ENCODE measurements around the gene ZCCHC3.
"Not testable (repeated sequence)": the region's sequence is repeated elsewhere in the genome, so short reads cannot be mapped to it uniquely, and the experiment has no call there.

The ZCCHC3 gene, protein sequence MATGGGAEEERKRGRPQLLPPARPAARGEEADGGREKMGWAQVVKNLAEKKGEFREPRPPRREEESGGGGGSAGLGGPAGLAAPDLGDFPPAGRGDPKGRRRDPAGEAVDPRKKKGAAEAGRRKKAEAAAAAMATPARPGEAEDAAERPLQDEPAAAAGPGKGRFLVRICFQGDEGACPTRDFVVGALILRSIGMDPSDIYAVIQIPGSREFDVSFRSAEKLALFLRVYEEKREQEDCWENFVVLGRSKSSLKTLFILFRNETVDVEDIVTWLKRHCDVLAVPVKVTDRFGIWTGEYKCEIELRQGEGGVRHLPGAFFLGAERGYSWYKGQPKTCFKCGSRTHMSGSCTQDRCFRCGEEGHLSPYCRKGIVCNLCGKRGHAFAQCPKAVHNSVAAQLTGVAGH

DNA sequence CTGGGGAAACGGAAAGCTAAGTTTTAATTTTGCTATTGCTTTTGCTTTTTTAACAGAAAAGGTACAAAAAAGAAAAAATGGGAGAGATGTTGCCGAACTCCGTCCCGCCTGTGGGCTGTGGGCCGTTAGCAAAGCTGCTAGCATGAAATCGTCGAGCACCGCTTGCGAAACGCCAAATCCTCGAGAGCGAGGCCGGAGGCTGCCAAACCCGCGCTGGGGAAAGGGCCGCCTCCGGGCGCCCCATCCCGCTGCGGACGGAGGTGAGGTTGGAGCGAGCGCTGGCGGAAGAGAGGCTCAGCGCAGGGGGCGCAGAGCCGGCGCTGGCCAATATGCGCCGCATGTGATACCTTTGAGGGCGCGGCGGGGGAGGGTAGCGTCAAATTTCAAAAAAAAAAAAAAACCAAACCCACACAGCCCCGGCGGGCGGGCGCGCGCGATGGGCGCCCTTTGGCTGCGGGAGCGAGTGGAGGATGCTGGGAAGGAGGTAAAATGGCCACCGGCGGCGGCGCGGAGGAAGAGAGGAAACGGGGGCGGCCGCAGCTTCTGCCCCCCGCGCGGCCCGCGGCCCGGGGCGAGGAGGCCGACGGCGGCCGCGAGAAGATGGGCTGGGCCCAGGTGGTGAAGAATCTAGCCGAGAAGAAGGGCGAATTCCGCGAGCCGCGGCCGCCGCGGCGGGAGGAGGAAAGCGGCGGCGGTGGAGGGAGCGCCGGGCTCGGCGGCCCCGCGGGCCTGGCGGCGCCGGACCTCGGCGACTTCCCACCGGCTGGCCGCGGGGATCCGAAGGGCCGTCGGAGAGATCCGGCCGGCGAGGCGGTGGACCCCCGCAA, at the start of gene ZCCHC3:
Gene ZCCHC3, plus strand, starts transcription at position 473 of the 827 bp plus-strand sequence. Its CDS starts 17 bp downstream, at position 490.
- DNase-seq: peak; percentile 92 to 93

DNA sequence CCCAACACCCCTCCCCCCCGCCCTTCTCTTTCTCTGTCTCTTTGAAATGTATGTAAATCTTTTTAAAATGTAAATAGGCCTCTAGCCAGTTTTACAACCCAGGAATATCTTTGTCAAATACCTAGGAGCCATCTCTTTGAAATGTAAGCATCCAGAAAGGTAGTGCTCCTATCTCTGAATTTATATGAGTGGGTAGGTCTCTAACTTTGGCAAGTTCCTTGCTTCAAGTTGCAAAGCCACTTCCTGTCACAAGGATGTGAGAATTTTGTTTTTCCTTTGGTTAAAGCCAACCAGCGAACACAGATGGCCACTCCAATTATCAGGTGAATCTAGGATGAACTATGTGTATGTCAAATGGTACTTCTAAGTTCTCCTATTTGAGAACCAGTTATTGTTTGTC, 46.0 kb upstream of the ZCCHC3 start:
- DNase-seq: no peak

DNA sequence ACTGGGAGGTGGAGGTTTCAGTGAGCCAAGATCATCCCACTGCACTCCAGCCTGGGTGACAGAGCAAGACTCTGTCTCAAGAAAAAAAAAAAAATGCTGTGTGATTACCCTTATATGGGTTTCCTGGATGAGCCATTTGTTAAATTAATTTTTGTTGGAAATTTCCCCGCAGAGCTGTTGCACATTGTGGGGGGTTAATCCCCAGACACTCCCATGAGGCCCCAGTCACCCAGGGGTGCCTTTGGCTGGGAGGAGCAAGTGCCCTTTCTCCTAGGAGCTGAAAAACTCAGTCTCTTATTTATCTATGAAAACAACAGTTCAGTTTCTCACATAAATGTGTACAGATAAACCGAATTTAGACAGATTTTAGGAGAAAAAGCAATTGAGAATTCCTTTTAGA, 44.6 kb upstream of the ZCCHC3 start:
- DNase-seq: no peak

DNA sequence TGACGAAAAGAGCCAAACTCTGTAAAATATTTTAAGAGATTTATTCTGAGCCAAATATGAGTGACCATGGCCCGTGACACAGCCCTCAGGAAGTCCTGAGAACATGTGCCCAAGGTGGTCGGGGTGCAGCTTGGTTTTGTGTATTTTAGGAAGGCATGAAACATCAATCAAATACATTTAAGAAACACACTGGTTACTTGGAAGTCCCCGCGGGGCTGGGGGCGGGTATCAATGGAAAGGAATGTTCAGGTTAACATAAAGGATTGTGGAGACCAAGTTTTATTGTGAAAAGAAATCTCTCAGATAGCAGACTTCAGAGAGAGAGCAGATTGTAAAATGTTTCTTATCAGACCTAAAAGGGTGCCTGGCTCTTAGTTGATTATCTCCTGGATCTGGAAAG, 43.9 kb upstream of the ZCCHC3 start:
- DNase-seq: not testable (repeated sequence)

DNA sequence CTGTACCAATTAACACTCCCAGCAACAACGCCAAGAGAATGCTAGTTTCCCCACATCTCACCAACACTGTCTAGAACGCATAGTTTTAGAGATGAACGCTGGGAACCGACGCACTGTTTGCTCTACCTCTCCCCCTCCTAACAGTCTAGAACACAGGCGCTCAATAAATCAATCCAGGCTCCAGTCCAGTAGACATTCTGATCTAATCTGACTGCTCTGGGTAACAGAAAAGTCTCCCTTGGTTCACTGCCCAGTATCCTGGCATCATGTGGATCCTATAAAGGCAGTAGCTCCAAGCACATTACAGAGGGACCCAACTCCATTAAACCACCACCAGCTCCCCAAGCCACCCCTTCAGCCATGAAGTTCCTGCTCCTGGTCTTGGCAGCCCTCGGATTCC, 40.0 kb upstream of the ZCCHC3 start, which contains the start of gene DEFB132:
Gene DEFB132, plus strand, starts transcription at position 306 of the 400 bp plus-strand sequence. Its CDS starts 55 bp downstream, at position 361.
- no peak for DNase-seq

DNA sequence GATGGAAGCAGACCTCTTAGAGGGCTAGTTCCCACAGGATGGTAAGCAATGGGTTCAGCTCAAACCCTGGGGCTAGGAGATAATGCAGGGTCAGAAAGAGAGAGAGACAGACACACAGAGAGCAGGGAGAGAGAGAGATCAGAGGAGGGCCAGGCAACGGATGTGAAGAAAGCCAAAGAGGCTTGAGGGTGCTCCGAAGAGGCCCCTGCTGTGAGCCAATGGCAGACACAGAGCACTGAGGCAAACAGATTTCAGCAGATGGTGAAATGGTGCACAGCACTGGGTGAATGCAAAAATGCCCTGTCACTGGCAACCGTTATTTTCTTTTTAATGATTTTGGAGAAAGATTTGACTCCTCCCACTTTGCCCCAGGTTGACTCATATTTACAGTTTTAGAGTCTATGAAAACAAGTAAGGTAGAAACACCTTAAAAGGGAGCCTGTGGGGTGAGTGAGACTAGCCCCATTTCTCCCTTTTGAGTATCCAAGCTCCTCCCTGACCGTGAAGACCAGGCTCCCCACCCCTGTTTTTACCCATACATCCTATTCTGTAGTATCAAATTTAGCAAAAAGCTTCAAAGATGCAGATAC, 39.0 kb upstream of the ZCCHC3 start:
- DNase-seq: no peak

DNA sequence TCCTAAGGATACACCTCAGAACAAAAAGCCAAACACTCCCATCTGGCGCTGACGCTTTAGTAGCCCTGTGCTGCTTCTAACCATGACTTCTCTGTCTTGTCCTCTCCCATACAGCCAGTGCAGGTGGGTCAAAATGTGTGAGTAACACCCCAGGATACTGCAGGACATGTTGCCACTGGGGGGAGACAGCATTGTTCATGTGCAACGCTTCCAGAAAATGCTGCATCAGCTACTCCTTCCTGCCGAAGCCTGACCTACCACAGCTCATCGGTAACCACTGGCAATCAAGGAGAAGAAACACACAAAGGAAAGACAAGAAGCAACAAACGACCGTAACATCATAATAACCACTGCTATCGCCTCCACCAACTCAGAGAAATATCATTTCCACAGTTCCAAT, 38.4 kb upstream of the ZCCHC3 start:
- peak in 1 of 2 experiments; percentile 48 for DNase-seq

DNA sequence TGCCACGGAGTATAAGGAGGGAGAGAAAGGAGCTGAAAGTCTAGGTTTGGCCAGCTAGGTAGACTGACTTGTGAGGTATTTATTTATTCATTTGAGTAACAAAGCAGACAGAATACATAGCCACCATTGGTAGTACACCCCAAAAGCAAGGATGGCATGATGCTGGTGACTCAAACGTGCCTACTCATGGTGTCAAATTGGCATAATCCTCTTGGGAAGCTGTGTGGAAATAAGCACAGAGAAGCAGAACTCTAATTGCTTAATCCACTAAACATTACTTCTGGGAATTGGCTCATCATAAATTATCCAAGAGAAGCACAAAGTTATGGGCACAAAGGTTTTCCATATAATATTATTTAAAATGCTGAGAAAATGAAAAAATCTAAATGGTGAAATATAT, 37.4 kb upstream of the ZCCHC3 start:
- no peak for DNase-seq

DNA sequence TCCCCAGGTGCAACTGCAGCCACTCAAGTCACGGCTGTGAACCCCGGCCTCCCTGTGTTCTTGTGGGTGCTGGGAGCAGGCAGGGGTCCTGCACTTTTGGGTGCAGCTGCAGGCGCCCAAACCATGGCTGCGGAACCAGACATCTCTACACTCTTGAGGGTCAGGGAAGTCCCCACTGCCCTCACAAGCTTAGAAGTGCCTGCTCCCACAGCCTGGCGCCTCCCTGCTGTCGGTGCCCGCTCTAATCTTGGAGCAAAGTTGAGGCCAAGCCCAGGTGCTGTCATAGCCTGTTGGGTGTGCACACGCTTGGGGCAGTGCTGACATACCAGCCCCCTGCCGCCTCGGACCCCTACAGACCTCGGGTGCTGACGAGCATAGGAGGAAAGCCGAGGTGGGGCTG, 33.7 kb upstream of the ZCCHC3 start:
- no peak for DNase-seq

DNA sequence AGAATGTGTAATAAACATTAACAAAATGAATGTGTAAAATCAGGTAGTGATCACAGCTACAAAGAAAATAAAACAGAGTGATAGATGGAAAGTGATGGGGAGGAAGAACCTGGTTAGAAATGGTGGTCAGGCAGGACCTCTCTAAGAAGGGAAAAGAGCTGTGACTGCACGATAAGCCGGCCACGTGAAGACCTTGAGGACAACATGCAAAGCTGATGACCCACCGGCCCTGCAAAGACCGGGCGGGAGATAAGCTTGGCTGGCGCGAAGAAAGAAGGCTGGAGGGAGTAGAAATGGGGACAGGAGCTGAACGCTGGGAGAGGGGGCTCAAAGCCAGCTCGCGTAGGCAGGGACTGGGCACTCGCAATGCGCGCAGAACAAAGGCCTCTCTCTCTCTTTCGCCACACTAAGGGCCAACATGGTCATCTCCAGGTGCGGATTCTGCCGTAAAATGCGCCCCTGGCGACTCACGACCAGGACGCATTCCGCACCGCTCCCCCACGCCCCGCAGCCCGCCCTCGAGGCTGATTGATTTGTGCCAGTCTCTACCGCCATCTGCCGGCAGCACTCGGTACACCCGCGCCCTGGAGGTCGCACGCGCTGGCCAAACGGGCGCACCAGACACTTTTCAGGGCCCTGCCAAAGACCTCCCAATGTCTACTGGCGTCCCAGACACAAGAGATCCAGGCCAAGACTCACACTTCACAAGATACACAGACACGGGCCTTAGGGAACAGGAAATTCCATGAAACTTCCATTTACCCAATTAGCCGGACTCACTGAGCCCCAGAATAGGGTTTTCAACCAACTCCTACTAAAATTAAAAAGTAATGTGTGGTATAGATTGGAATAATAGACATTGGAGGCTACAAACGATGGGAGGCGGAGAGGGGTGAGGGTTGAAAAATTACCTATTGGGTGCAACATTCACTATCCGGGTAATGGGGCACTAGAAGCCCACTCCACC, 30.5 kb upstream of the ZCCHC3 start:
- peak; percentile 93 to 97 for DNase-seq

DNA sequence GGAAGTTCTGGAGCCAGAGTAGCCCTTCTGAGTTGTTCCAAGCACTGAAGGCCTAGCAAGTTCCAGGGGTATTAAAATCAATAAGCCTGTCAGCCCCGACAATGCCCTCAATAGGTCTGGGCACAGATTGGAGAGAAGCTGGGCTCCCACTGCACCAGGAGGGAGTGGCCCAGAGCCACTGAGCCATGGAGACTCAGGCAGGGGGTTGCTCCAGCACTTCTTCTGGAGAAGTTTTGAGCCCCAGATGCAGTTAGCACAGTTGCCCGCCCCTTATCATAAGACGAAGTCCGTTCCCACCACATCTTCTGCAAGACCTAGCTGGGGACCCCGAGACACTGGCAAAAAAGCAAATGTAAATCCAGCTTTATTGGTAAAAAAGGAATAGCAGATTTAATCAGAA, 26.9 kb upstream of the ZCCHC3 start:
- DNase-seq: no peak

DNA sequence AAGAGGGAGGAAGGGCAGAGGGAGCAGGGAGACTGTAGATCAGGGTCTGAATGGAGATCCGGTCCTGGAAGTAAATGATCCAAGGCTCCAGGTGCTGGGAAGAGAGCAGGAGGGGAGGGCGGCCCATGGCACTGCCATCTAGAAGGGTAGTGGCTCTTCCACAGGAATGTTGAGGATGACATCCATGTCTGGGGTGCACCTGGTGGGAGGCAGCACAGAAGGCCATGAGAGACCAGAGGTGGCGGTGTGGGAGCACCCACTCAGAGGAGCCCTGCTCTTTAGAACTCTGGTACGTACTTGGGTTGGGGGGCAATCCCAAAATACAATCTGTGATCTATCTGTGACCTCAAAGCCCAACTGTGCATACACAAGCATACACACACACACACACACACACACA, 26.3 kb upstream of the ZCCHC3 start:
- no peak for DNase-seq

DNA sequence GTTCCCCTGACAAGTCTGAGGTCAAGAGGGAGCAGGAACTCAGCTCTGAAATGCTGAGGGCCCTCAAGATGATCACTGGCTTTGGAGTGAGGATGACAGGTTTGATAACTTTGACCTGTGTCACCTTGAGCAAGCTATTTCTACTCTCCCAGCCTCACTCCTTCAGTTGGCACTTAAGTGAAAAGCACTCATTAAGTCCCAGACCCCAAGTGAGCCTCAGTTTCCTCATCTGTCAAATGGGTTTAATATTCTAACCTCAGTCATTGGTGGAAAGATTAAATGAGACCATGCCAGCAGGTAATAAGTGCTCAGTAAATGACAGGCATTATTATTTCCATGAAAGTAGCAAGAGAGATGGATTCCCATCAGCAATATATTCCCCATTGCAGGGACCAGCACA, 25.8 kb upstream of the ZCCHC3 start:
- no peak for DNase-seq

DNA sequence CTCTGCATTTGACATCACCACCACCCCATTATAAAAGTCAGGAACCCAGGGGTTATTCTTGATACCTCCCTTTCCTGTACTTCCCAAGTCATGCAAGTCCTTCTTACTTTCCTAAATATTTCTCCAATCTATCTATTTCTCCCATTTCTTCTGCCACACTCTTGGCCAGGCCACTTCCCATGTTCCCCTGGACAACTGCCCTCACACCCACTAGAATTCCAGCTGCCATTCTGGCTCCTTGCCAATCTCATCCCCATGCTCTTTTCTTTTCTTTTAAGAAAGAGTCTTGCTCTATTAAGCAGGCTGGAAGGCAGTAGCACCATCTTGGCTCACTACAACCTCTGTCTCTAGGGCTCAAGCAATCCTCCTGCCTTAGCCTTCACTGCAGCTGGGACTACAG, 24.7 kb upstream of the ZCCHC3 start:
- no peak for DNase-seq

DNA sequence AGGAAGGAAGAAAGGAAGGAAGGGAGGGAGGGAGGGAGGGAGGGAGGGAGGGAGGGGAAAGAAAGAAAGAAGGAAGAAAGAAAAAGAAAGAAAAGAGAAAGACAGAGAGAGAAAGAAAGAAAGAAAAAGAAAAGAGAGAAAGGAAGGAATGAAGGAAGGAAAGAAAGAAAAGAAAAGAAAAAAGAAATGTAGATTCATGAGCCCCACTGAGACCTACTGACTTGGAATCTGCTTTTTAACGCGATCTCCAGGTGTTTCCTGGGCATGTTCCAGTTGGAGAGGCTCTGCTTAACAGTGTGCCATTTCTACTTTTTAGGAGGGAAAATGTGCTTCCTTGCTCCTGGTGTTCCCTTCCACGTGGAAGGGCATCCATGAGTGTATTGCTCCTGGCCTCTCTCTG, 23.5 kb upstream of the ZCCHC3 start:
- no peak for DNase-seq

DNA sequence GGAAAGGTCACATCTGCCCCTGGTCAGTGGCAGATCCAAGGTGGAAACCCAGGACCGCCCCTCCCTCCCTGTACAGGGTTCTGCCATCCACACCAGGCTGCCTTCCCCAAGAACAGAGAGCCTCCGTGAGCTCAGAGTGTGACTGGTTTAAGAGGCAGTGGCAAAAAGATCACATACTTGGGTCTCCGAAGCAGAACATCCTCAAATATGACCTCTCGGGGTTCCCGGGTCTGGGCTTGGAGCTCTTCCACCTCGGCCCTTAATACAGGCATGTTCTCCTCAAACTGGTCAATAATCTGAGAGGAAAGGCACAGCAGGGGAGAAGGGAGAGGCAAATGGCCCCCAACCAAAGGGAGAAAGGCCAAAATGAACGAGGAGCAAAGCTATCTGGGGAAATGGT, 21.6 kb upstream of the ZCCHC3 start:
- DNase-seq: no peak

DNA sequence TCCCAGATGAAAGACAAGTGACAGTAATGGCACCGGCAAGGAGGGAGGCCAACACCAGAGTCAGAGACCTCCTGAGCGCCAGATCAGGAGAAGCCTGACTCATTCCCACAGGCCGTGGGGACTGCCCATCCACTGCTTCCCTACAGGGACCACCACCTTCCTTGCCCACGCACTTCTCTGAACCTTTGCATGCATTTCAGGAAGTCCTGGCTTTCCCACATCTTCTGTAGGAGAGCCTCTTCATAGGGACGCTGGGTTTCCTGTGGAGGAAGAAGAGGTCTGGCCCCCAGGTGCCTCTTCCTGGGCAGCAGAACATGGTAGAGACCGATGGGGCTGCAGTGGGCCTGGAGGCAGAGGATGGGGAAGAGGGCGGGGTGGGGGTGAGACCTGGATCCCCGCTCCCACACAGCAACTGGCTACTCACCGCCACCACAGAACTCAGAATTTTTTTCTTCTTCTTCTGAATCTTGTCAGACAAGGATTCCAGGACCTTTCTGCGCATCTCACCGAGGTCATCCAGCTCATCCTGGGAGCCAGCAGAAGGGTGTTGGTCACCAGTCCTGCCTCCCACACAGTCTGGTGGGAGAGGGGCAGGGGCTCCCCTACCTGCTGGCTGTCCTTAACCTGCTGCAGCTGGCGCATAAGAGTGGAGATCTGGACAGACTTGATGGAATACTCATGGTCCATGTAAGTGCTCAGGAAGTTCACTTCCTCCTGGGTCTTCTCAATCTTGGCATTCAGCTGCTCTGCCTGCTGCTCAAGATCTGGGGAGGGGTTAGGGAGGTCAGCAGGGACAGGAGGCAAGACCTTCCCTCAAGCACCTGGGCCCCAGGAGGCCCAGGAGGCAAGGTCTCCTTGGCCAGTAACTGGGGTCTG, 20.5 kb upstream of the ZCCHC3 start:
- DNase-seq: no peak

DNA sequence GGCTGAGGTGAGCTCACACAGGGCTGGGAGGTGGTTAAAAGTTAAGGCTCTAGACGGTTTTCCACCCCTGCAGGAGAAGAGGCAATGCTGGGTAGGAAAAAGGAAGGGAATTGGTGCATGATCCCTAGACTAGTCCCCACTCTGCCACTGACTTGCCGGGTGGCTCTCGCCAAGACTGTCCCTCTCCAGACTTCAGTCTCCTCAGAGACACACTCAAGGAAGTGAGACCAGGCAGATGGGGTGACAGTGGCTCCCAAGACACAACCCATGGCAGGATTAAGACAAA, 19.9 kb upstream of the ZCCHC3 start:
- DNase-seq: no peak

DNA sequence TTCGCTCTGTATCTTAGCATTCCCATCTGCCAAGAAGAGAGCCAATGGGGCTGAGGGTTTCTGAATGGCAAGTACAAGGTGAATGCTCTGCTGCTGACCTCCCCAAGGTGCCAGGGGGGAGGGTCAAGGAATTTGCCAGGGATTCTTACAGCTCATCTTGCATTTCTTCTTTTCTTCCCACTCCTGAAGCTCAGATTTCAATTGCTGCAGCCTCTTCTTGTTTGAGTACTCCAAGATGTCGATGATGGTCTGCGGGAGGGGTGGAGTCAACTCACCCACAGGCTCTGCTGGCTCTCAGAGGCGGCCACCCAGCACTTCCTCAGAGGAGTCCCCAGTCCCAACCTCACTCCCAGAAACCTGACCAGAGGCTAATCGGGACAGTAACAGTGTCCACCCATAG, 19.2 kb upstream of the ZCCHC3 start:
- DNase-seq: no peak

DNA sequence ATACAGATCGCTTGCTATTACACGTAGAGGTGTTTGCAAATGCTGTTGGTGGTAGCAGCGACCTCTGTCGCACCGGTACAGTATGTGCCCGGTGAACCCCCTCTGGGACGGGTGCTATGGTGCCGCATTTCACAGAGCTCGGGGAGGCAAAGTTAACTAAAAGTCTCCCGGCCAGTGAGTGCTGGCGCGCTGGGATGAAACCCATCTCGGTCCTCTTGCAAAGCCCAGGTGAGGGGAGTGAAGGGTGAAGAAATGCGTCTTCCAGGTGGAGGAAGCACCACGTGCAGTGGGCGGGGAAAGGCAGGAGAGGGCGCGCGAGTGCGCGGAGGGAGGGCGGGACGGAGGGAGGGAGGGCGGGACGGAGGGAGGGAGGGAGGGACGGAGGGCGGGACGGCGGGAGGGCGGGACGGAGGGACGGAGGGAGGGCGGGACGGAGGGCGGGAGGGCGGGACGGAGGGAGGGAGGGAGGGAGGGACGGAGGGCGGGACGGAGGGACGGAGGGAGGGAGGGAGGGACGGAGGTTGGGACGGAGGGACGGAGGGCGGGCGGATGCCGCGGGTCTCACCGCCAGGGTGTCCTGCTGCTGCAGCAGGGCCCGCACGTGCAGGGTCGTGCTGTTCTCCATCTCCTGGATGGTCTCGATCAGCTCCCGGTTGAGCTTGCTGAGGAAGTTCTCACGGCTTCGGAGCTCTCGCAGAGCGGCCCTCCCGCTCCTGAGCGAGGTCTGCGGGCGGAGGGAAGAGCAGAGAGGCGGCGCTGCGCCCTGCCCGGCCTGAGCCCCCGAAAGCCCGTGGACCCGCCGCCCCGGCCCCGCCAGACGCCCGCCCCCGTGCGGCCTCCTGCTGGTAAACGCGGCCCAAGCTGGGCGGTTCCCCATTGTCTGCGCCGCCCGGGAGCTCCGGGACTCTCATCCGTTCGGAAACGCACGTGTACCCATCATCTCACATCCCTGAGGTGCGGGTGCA, 18.5 kb upstream of the ZCCHC3 start:
- no peak for DNase-seq

Data from SHP77 (cell line).